HepG2 (cell line): ENCODE results near the gene PLVAP. TPM values are rescaled to one million over a fixed set of nuclear protein-coding genes. Genes with fewer than 3 reads are reported as not detected.
A peak's percentile ranks its signal among the peaks of the same experiment; 100 is the strongest.

Experiments
- ATAC-seq: fragments of 200-7000 bp; cut with Tn5 transposase; 3 replicates; pipeline ENCODE4 v1.9.1; 2020; ENCODE audit warnings: mild to moderate bottlenecking, moderate library complexity
- BruUV-seq: library from RNA; stranded (reverse); fragments of 400-500 nt; replicated peaks from 2 replicates; lab custom pipeline; 2021; lab: Mats Ljungman, UMichigan
- CTCF ChIA-PET: fragments of 300-600 bp; formaldehyde crosslinking; extraction: SDS; loops from one replicate; lab custom pipeline; 2021; ENCODE audit warnings: low total read pairs, inconsistent platforms, low intra/inter-chr PET ratio; lab: Yijun Ruan, JAX
- POLR2A ChIA-PET: fragments of 350-600 bp; sonication (Branson Sonifier 250); formaldehyde crosslinking; loops from one replicate; lab custom pipeline; 2020; ENCODE audit warnings: antibody characterized with exemption, inconsistent platforms; lab: Yijun Ruan, JAX
- DNase-seq: peaks from one replicate; pipeline ENCODE4 v3.0.0-alpha.2; 2015; ENCODE audit warnings: low spot score
- FAIRE-seq: peaks from 3 replicates; lab custom pipeline; 2011; peaks lifted over from hg19 to GRCh38; lab: Jason Lieb, UNC
- H2AFZ ChIP-seq: one replicate; pipeline ENCODE4 v1.6.1; 2011; ENCODE audit warnings: low read length, inconsistent platforms
- H3K27ac ChIP-seq: fragments of 300-600 bp; 3 replicates; pipeline ENCODE4 v1.8.0; 2011; ENCODE audit warnings: mixed run types, mild to moderate bottlenecking, mixed read lengths, low read length, inconsistent platforms; ENCODE audit not compliant: insufficient read depth; ENCODE audit errors: extremely low read length
- H3K27me3 ChIP-seq, 2 experiments: fragments of 200-600 bp in 1 of 2; 2 replicates in 1 of 2; 3 replicates in 1 of 2; pipeline versions ENCODE4 v1.6.0 to v1.8.0; 2011; ENCODE audit warnings: low read length in 2 of 2, mild to moderate bottlenecking in 2 of 2, moderate library complexity in 2 of 2, inconsistent platforms in 1 of 2; ENCODE audit not compliant: insufficient read depth in 2 of 2, control insufficient read depth in 1 of 2
- H3K36me3 ChIP-seq, 2 experiments: fragments of 200-600 bp in 1 of 2; replicated peaks in 1 of 2; 2 replicates in 1 of 2; 3 replicates in 1 of 2; pipeline versions ENCODE4 v1.5.1 to v1.8.0; 2011; ENCODE audit warnings: low read length in 2 of 2, inconsistent platforms in 1 of 2; ENCODE audit not compliant: insufficient read depth in 2 of 2, control insufficient read depth in 1 of 2
- H3K4me1 ChIP-seq: 2 replicates; pipeline ENCODE4 v1.5.1; 2012; ENCODE audit warnings: low read length, inconsistent platforms; ENCODE audit not compliant: insufficient read depth
- H3K4me2 ChIP-seq: 2 replicates; pipeline ENCODE4 v1.6.0; 2011; ENCODE audit warnings: low read depth, low read length, inconsistent platforms
- H3K4me3 ChIP-seq, 3 experiments: fragments of 200-600 bp in 1 of 3; sonication (generic), shearing (Covaris generic) in 1 of 3; replicated peaks in 1 of 3; 2 replicates each; pipeline ENCODE4 v1.5.1; 2011 to 2016; ENCODE audit warnings: low read length in 3 of 3, inconsistent platforms in 2 of 3, low read depth in 2 of 3, mild to moderate bottlenecking in 2 of 3, control low read depth in 1 of 3, mixed read lengths in 1 of 3; ENCODE audit not compliant: insufficient read depth in 1 of 3
- H3K79me2 ChIP-seq: one replicate; pipeline ENCODE4 v1.6.1; 2011; ENCODE audit warnings: low read length, inconsistent platforms; ENCODE audit not compliant: insufficient read depth
- H3K9ac ChIP-seq: 2 replicates; pipeline ENCODE4 v1.6.0; 2011; ENCODE audit warnings: mild to moderate bottlenecking, low read depth, low read length, inconsistent platforms; ENCODE audit not compliant: insufficient read depth
- H3K9me3 ChIP-seq: 2 replicates; pipeline ENCODE4 v1.5.1; 2012; ENCODE audit warnings: mild to moderate bottlenecking, low read length
- H4K20me1 ChIP-seq: 2 replicates; pipeline ENCODE4 v1.6.0; 2011; ENCODE audit warnings: inconsistent platforms, mild to moderate bottlenecking, low read length, moderate library complexity; ENCODE audit not compliant: insufficient read depth
- ARNT2 ChIP-seq: sonication (generic); formaldehyde crosslinking; IDR thresholded peaks from 2 replicates; pipeline ENCODE4 v1.8.0; 2022; ENCODE audit warnings: mild to moderate bottlenecking, low read depth, missing genetic modification reagents, moderate library complexity
- GPBP1L1 ChIP-seq: sonication (generic); formaldehyde crosslinking; IDR thresholded peaks from 2 replicates; pipeline ENCODE4 v1.5.0; 2020; ENCODE audit warnings: mild to moderate bottlenecking, missing genetic modification reagents
- IRX3 ChIP-seq: sonication (generic); formaldehyde crosslinking; IDR thresholded peaks from 2 replicates; pipeline ENCODE4 v1.8.1; 2023; ENCODE audit warnings: mild to moderate bottlenecking, low read depth, missing genetic modification reagents, borderline replicate concordance
- ISL2 ChIP-seq: sonication (generic); formaldehyde crosslinking; IDR thresholded peaks from 2 replicates; pipeline ENCODE4 v1.5.0; 2020; ENCODE audit warnings: missing genetic modification reagents
- NCOR1 ChIP-seq: fragments of 200-600 bp; sonication (generic); IDR thresholded peaks from 2 replicates; pipeline ENCODE4 v1.7.0; 2017; ENCODE audit warnings: antibody characterized with exemption, low read length, borderline replicate concordance
- RBFOX2 ChIP-seq: fragments of 200-400 bp; formaldehyde crosslinking; IDR thresholded peaks from 2 replicates; pipeline ENCODE4 v1.6.1; 2017; ENCODE audit warnings: low read depth, mild to moderate bottlenecking, low read length
- SRY ChIP-seq: sonication (generic); formaldehyde crosslinking; IDR thresholded peaks from 2 replicates; pipeline ENCODE4 v1.8.0; 2022; ENCODE audit warnings: mild to moderate bottlenecking, missing genetic modification reagents
- TFE3 ChIP-seq: IDR thresholded peaks from 2 replicates; pipeline ENCODE4 v1.6.1; 2016
- THAP11 ChIP-seq: IDR thresholded peaks from 2 replicates; pipeline ENCODE4 v1.6.1; 2016; ENCODE audit warnings: missing biosample characterization, missing genetic modification reagents
- ZNF121 ChIP-seq: sonication (generic); formaldehyde crosslinking; IDR thresholded peaks from 2 replicates; pipeline ENCODE4 v1.5.0; 2020; ENCODE audit warnings: mild to moderate bottlenecking, missing genetic modification reagents
- ZXDC ChIP-seq: sonication (generic); formaldehyde crosslinking; IDR thresholded peaks from 2 replicates; pipeline ENCODE4 v1.5.0; 2020; ENCODE audit warnings: mild to moderate bottlenecking, missing genetic modification reagents
- WGBS: methylation state at CpG from one replicate; pipeline ENCODE4 v1.1.6; 2017; ENCODE audit warnings: low lambda C conversion rate; 5-methylcytosine and 5-hydroxymethylcytosine counted together
- in situ Hi-C: cut with HindIII; loops from 2 replicates; pipeline ENCODE4 v1.10.0; 2017; ENCODE audit warnings: low pct_unique_long_range_greater_than_20kb; ENCODE audit not compliant: extremely low pct_ligation_motif_present
- intact Hi-C: fragments of 100-400 bp; cut with micrococcal nuclease; formaldehyde crosslinking; loops from one replicate; pipeline ENCODE4 v1.10.0; 2022; ENCODE audit not compliant: unreplicated experiment
- polyA plus RNA-seq, 8 experiments: library from polyadenylated mRNA; depleted of rRNA in 3 of 8; stranded (reverse) in 7 of 8; unstranded in 1 of 8; fragments of >200 nt; fragmentation: Illumina TruSeq in 4 of 8; extraction: Trizol in 4 of 8; gene quantifications; 2 replicates each; pipeline versions ENCODE4 v1.2.1 to v1.2.3, GENCODE V29; 2011 to 2016; ENCODE audit warnings: low read depth in 4 of 8, missing spikeins in 1 of 8, mixed read lengths in 1 of 8; ENCODE audit not compliant: insufficient read depth in 1 of 8
- total RNA-seq, 5 experiments: library from RNA; depleted of rRNA; stranded (reverse); fragments of >200 nt; fragmentation: Illumina TruSeq; extraction: Trizol; gene quantifications; 2 replicates each; pipeline ENCODE4 v1.2.3, GENCODE V29; 2016; ENCODE audit warnings: low read depth in 1 of 5

The PLVAP gene
- total and polyA plus RNA-seq, 2 of the 13 experiments (the other 11 are each of a cell fraction or from before 2014, with no cell fraction given): 0.26 TPM; not detected in 1

- POLR2A ChIA-PET: interaction anchor here (1.0 kb wide), 1 partner anchor 78 kb away, joined by 4 read pairs; the partner anchor contains the start of gene MVB12A
- intact Hi-C loops: loop anchor here (10.0 kb wide), 1 partner anchor 123 kb away; the partner anchor contains the start of gene NXNL1
- H3K4me1 ChIP-seq: peaks cover 43% of the 10 kb centered on the region
- WGBS: 98% methylated on average over 9 of the region's 15 CpGs
- FAIRE-seq (no peak), ATAC-seq (no peak), DNase-seq (no peak)
- H3K9me3 ChIP-seq: no peaks in the 10 kb centered on the region
- BruUV-seq: no TSS peak
- peak overlapping the region; percentile 72; the same call in 1 of the 2 replicates for H3K4me2 ChIP-seq
- in situ Hi-C loops: no loop called here
- TF ChIP-seq IRX3: no peak
- 0 out of 2 replicates have a peak, but pooled peaks have one; percentile 11 for TF ChIP-seq SRY (CRISPR knock-in tag)
- 0 out of 2 replicates have a peak, but pooled peaks have one; percentile 12 for TF ChIP-seq RBFOX2
- H4K20me1 ChIP-seq: no peaks in the 10 kb centered on the region
- peak overlapping the region; percentile 20; the same call in 1 of the 2 replicates for H3K9ac ChIP-seq
- peak overlapping the region; percentile 66 for H3K27ac ChIP-seq
- no peaks in the 10 kb centered on the region; a peak in 1 of 5 replicates for H3K27me3 ChIP-seq
- H3K4me3 ChIP-seq: no peak overlapping the region
- H3K36me3 ChIP-seq: peaks cover 1 to 9% of the 10 kb centered on the region in 2 experiments; a peak in 1 of 5 replicates
- no peak overlapping the region for H2AFZ ChIP-seq
- H3K79me2 ChIP-seq: peaks cover 7% of the 10 kb centered on the region
- CTCF ChIA-PET: no interaction called here
These were observed 35.8 kb downstream of the PLVAP start for GRCh38 chr19:17341386-17341785.

GRCh38 chr19:17340871-17341357 is 36.2 kb downstream of the PLVAP start:
- Histone ChIP-seq H3K79me2 (peaks cover 7% of the 10 kb centered on the region), H4K20me1 (no peaks in the 10 kb centered on the region), H3K4me2 (peak overlapping the region; percentile 72), H3K27me3 (no peaks in the 10 kb centered on the region; a peak in 1 of 5 replicates), H3K4me3 (peak overlapping the region in 2 of 3 experiments; percentile 19 to 46; a peak in 2 of 6 replicates), H3K4me1 (peaks cover 46% of the 10 kb centered on the region), H3K27ac (peak overlapping the region; percentile 66), H2AFZ (no peak overlapping the region), H3K9ac (peak overlapping the region; percentile 20; the same call in 1 of the 2 replicates), H3K36me3 (peaks cover 1 to 9% of the 10 kb centered on the region in 2 experiments; a peak in 1 of 5 replicates), H3K9me3 (no peaks in the 10 kb centered on the region)
- in situ Hi-C loops: no loop called here
- ATAC-seq: peak; percentile 71
- no TSS peak for BruUV-seq
- ChIA-PET POLR2A (interaction anchor here (1.0 kb wide), 1 partner anchor 79 kb away, joined by 4 read pairs; the partner anchor contains the start of gene MVB12A), CTCF (no interaction called here)
- intact Hi-C loops: loop anchor here (10.0 kb wide), 1 partner anchor 124 kb away; the partner anchor contains the start of gene NXNL1
- DNase-seq: peak; percentile 81
- WGBS: 31% methylated on average over 16 of the region's 17 CpGs
- peak; percentile 76 for FAIRE-seq
- TF ChIP-seq TFE3 (CRISPR knock-in tag) (no peak), NCOR1 (no peak; the same call in 1 of the 2 replicates), ZNF121 (peak; percentile 25; the same call in 1 of the 2 replicates), ZXDC (CRISPR knock-in tag) (no peak), ARNT2 (CRISPR knock-in tag) (peak; percentile 67; the same call in 1 of the 2 replicates), ISL2 (no peak), GPBP1L1 (no peak), THAP11 (peak; percentile 67)
